Keratinocyte (primary cell): ENCODE measurements around the gene ZCCHC7.
"Not testable (repeated sequence)": the region's sequence is repeated elsewhere in the genome, so short reads cannot be mapped to it uniquely, and the experiment has no call there.

Experiments used
- EZH2 ChIP-seq: IDR thresholded peaks from one replicate; pipeline ENCODE4 v1.6.1; 2012; ENCODE audit warnings: inconsistent platforms, mild to moderate bottlenecking, low read length, moderate library complexity
- TF ChIP-seq, protein P1 (sequence below), 3 experiments: IDR thresholded peaks in 1 of 3; conservative IDR thresholded peaks in 1 of 3; optimal IDR thresholded peaks in 1 of 3; 2 replicates in 2 of 3; 3 replicates in 1 of 3; pipeline versions ENCODE3 to v1.5.1; 2011; ENCODE audit warnings: low read length in 3 of 3, mild to moderate bottlenecking in 3 of 3, moderate library complexity in 2 of 3, control low read depth in 1 of 3, inconsistent platforms in 1 of 3; ENCODE audit not compliant: insufficient read depth in 2 of 3; ENCODE audit errors: extremely low read depth in 1 of 3

DNA sequence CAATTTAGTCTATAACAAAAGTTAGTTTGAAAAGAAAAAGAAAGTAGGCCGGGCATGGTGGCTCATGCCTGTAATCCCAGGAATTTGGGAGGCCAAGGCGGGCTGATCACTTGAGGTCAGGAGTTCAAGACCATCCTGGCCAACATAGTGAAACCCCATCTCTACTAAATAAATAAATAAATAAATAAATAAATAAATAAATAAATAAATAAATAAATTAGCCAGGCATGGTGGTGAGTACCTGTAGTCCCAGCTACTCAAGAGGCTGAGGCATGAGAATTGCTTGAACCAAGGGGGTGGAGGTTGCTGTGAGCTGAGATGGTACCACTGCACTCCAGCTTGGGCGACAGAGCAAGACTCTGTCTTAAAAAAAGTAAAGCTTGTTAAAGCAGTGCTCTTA lies 277.6 kb downstream of the ZCCHC7 start:
- TF ChIP-seq, protein P1, sequence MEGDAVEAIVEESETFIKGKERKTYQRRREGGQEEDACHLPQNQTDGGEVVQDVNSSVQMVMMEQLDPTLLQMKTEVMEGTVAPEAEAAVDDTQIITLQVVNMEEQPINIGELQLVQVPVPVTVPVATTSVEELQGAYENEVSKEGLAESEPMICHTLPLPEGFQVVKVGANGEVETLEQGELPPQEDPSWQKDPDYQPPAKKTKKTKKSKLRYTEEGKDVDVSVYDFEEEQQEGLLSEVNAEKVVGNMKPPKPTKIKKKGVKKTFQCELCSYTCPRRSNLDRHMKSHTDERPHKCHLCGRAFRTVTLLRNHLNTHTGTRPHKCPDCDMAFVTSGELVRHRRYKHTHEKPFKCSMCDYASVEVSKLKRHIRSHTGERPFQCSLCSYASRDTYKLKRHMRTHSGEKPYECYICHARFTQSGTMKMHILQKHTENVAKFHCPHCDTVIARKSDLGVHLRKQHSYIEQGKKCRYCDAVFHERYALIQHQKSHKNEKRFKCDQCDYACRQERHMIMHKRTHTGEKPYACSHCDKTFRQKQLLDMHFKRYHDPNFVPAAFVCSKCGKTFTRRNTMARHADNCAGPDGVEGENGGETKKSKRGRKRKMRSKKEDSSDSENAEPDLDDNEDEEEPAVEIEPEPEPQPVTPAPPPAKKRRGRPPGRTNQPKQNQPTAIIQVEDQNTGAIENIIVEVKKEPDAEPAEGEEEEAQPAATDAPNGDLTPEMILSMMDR (optimal IDR thresholded peaks at IDR 0.05 in 1 of 3, IDR thresholded peaks at IDR 0.05 in 1 of 3, conservative IDR thresholded peaks at IDR 0.05 in 1 of 3; ENCODE audit: extremely low read depth in 1 of 3, insufficient read depth in 2 of 3, low read length in 3 of 3) = not testable (repeated sequence)
- TF ChIP-seq EZH2 = not testable (repeated sequence)
